ENCODE data around the gene LRRC56. TPM values are rescaled to one million over a fixed set of nuclear protein-coding genes. Genes with fewer than 3 reads are reported as not detected.

LRRC56 gene
- total and polyA plus RNA-seq, 2 of the 13 experiments (the other 11 are each of a cell fraction or from before 2014, with no cell fraction given), result 0.11 to 0.29 TPM

DNA sequence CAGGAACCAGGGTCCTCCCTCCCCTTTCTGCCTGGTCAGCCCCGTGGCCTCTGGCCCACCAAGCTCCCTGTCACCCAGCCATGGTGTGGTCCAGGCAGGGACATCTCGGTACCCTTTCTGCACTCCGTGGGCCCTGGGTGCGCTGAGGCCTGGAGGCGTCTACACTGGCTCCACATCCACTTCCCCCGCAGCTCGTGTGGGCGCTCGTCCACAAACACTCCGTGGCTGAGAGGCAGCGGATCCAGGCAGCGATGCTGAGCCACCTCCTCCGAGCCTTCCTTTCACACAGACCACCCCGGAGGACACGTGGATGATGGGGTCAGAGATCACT lies 46.4 kb upstream of the LRRC56 start:
- no peak overlapping the region for H3K27ac ChIP-seq (ENCODE audit: extremely low read length, insufficient read depth, low read length)
- ChIA-PET POLR2A (no interaction called here), CTCF (ENCODE audit: low intra/inter-chr PET ratio, low total read pairs) (no interaction called here)
- ATAC-seq (no peak), FAIRE-seq (no peak), DNase-seq (ENCODE audit: low spot score) (no peak)
- no peaks in the 10 kb centered on the region for H4K20me1 ChIP-seq (ENCODE audit: insufficient read depth, low read length)
- peaks cover 10 to 18% of the 10 kb centered on the region in 2 experiments; a peak in 2 of 5 replicates for H3K36me3 ChIP-seq (replicated peaks in 1 of 2; ENCODE audit: control insufficient read depth in 1 of 2, insufficient read depth in 2 of 2, low read length in 2 of 2)
- H3K9ac ChIP-seq (ENCODE audit: insufficient read depth, low read depth, low read length), result no peak overlapping the region
- no peak overlapping the region for H3K4me2 ChIP-seq (ENCODE audit: low read depth, low read length)
- BruUV-seq (replicated peaks), result no TSS peak
- H3K4me1 ChIP-seq (ENCODE audit: insufficient read depth, low read length), result no peaks in the 10 kb centered on the region
- H2AFZ ChIP-seq (ENCODE audit: low read length), result no peak overlapping the region
- no peak overlapping the region for H3K4me3 ChIP-seq (replicated peaks in 1 of 3; ENCODE audit: insufficient read depth in 1 of 3, low read depth in 2 of 3, low read length in 3 of 3)
- over 99% methylated on average over 13 of the region's 15 CpGs for WGBS (ENCODE audit: low lambda C conversion rate)
- no peaks in the 10 kb centered on the region for H3K79me2 ChIP-seq (ENCODE audit: insufficient read depth, low read length)
- TF ChIP-seq, protein P1, sequence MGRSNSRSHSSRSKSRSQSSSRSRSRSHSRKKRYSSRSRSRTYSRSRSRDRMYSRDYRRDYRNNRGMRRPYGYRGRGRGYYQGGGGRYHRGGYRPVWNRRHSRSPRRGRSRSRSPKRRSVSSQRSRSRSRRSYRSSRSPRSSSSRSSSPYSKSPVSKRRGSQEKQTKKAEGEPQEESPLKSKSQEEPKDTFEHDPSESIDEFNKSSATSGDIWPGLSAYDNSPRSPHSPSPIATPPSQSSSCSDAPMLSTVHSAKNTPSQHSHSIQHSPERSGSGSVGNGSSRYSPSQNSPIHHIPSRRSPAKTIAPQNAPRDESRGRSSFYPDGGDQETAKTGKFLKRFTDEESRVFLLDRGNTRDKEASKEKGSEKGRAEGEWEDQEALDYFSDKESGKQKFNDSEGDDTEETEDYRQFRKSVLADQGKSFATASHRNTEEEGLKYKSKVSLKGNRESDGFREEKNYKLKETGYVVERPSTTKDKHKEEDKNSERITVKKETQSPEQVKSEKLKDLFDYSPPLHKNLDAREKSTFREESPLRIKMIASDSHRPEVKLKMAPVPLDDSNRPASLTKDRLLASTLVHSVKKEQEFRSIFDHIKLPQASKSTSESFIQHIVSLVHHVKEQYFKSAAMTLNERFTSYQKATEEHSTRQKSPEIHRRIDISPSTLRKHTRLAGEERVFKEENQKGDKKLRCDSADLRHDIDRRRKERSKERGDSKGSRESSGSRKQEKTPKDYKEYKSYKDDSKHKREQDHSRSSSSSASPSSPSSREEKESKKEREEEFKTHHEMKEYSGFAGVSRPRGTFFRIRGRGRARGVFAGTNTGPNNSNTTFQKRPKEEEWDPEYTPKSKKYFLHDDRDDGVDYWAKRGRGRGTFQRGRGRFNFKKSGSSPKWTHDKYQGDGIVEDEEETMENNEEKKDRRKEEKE (IDR thresholded peaks at IDR 0.05), result no peak
- TF ChIP-seq ZNF138 (CRISPR knock-in tag; IDR thresholded peaks at IDR 0.05; ENCODE audit: low read depth), result no peak
- TF ChIP-seq, protein P2, sequence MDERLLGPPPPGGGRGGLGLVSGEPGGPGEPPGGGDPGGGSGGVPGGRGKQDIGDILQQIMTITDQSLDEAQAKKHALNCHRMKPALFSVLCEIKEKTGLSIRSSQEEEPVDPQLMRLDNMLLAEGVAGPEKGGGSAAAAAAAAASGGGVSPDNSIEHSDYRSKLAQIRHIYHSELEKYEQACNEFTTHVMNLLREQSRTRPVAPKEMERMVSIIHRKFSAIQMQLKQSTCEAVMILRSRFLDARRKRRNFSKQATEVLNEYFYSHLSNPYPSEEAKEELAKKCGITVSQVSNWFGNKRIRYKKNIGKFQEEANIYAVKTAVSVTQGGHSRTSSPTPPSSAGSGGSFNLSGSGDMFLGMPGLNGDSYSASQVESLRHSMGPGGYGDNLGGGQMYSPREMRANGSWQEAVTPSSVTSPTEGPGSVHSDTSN (CRISPR knock-in tag; IDR thresholded peaks at IDR 0.05), result no peak
- TF ChIP-seq, protein P3, sequence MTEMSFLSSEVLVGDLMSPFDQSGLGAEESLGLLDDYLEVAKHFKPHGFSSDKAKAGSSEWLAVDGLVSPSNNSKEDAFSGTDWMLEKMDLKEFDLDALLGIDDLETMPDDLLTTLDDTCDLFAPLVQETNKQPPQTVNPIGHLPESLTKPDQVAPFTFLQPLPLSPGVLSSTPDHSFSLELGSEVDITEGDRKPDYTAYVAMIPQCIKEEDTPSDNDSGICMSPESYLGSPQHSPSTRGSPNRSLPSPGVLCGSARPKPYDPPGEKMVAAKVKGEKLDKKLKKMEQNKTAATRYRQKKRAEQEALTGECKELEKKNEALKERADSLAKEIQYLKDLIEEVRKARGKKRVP (CRISPR knock-in tag; IDR thresholded peaks at IDR 0.05), result no peak
- no peak for TF ChIP-seq MAZ (IDR thresholded peaks at IDR 0.05; ENCODE audit: borderline replicate concordance, low read depth, low read length)
- no peak for TF ChIP-seq MAZ (CRISPR knock-in tag; IDR thresholded peaks at IDR 0.05; ENCODE audit: low read depth)
- no peaks in the 10 kb centered on the region for H3K9me3 ChIP-seq (ENCODE audit: low read length)
- intact Hi-C loops (cut with micrococcal nuclease; ENCODE audit: unreplicated experiment), result no loop called here
- H3K27me3 ChIP-seq (ENCODE audit: control insufficient read depth in 1 of 2, insufficient read depth in 2 of 2, low read length in 2 of 2), result no peaks in the 10 kb centered on the region
- in situ Hi-C loops (cut with HindIII; ENCODE audit: extremely low pct_ligation_motif_present, low pct_unique_long_range_greater_than_20kb), result no loop called here
